Right lobe of liver (tissue), 6 donors: Measurements from ENCODE around the gene PTPA. TPM values are rescaled to one million over a fixed set of nuclear protein-coding genes. Genes with fewer than 3 reads are reported as not detected.

Experiments used
- ATAC-seq, 4 donors: fragments of 200-7000 bp; cut with Tn5 transposase; one replicate each; pipeline ENCODE4 v1.9.1; 2020; ENCODE audit warnings: mild to moderate bottlenecking in 4 of 4, moderate library complexity in 4 of 4
- DNase-seq, 3 donors: peaks; one replicate each; pipeline ENCODE4 v3.0.0-alpha.2; 2020
- H3K27ac ChIP-seq, 3 donors: fragments of 200-600 bp; one replicate each; pipeline ENCODE4 v1.8.0; 2022
- H3K27me3 ChIP-seq, 2 donors: fragments of 200-600 bp; one replicate each; pipeline ENCODE4 v1.8.0; 2022
- H3K36me3 ChIP-seq, 4 donors: fragments of 200-600 bp; sonication (generic) in 1 of 4; one replicate each; pipeline versions ENCODE4 v1.5.1 to v1.8.0; 2017 to 2022; ENCODE audit warnings: control low read depth in 1 of 4
- H3K4me1 ChIP-seq, 4 donors: fragments of 200-600 bp; sonication (generic) in 1 of 4; one replicate each; pipeline versions ENCODE4 v1.5.1 to v1.8.0; 2017 to 2022; ENCODE audit warnings: control low read depth in 1 of 4
- H3K4me3 ChIP-seq, 3 donors: fragments of 200-600 bp; one replicate each; pipeline ENCODE4 v1.8.0; 2022
- H3K9me3 ChIP-seq, 4 donors: fragments of 200-600 bp; sonication (generic) in 1 of 4; one replicate each; pipeline versions ENCODE4 v1.5.1 to v1.8.0; 2017 to 2022; ENCODE audit warnings: control low read depth in 1 of 4
- CTCF ChIP-seq, 4 donors: fragments of 200-600 bp in 3 of 4; fragments of 450-650 bp in 1 of 4; IDR thresholded peaks; one replicate each; pipeline versions ENCODE4 v1.5.1 to v1.8.0; 2016 to 2022; ENCODE audit warnings: antibody characterized with exemption in 4 of 4, mild to moderate bottlenecking in 2 of 4
- POLR2A ChIP-seq: fragments of 450-650 bp; IDR thresholded peaks from one replicate; pipeline ENCODE4 v1.6.1; 2017; ENCODE audit warnings: antibody characterized with exemption, mild to moderate bottlenecking
- WGBS: methylation state at CpG from one replicate; pipeline ENCODE4 v1.1.6; 2018; ENCODE audit warnings: low coverage, low lambda C conversion rate; ENCODE audit not compliant: insufficient coverage; ENCODE audit errors: missing lambda C conversion rate; 5-methylcytosine and 5-hydroxymethylcytosine counted together
- intact Hi-C, 2 donors: fragments of 100-400 bp; cut with DNase I; formaldehyde crosslinking; loops; one replicate each; pipeline versions ENCODE4 v1.11.2 to v1.14.1; 2022
- total RNA-seq, 6 experiments: library from RNA; depleted of rRNA in 2 of 6; stranded (reverse); fragments of >200 nt in 2 of 6; fragmentation: NEBNext Ultra II Directional in 3 of 6; extraction: Animal tissue kit (Norgen Biotek cat#: 25700) in 3 of 6; gene quantifications; one replicate each; pipeline versions ENCODE4 v1.1.0 to v1.2.4, GENCODE V29; 2016 to 2023
- donor health status: DM: no; HTN: yes; CAD: no.
- donor health status: DM: no; HTN: no; CAD: no.
- donor health status: DM: no; HTN: no; CAD: no.
- donor health status: DM: no; HTN: yes; CAD: no.
- donor health status: DM: no; HTN: yes; CAD: no.

Gene PTPA
- total RNA-seq, 6 experiments from 2014 or later = 55.4 to 123 (median 62.0) TPM

- Histone ChIP-seq H3K27me3 (no peaks in the 10 kb centered on the region), H3K9me3 (no peaks in the 10 kb centered on the region), H3K27ac (no peak overlapping the region), H3K4me1 (peaks cover 0 to 15% (median 0%) of the 10 kb centered on the region in 4 donors), H3K36me3 (no peaks in the 10 kb centered on the region), H3K4me3 (peak overlapping the region in 2 of 3 donors; percentile 0 to 82)
- TF ChIP-seq POLR2A = no peak
- TF ChIP-seq CTCF (IDR thresholded peaks at IDR 0.05) = no peak
- WGBS = 32% methylated on average over 8 of the region's 45 CpGs
- no peak for DNase-seq
- no peak for ATAC-seq
- intact Hi-C loops = loop anchor here (5.0 to 10.0 kb wide), 4 partner anchors 139 to 426 kb away; no protein-coding TSS in a partner anchor
Observed at GRCh38 chr9:129178568-129179382, 67.6 kb downstream of the PTPA start.

GRCh38 chr9:129181246-129181645 is 70.0 kb downstream of the PTPA start:
- H3K4me3 ChIP-seq = no peak overlapping the region
- DNase-seq (no peak), ATAC-seq (no peak)
- TF ChIP-seq POLR2A (no peak), CTCF (IDR thresholded peaks at IDR 0.05) (no peak)
- peaks cover 0 to 8% (median 0%) of the 10 kb centered on the region in 4 donors for H3K4me1 ChIP-seq
- no peak overlapping the region for H3K27ac ChIP-seq
- H3K9me3 ChIP-seq = no peaks in the 10 kb centered on the region
- H3K36me3 ChIP-seq = no peaks in the 10 kb centered on the region
- WGBS = 70% methylated on average over 4 of the region's 5 CpGs
- H3K27me3 ChIP-seq = no peaks in the 10 kb centered on the region
- intact Hi-C loops = no loop called here

GRCh38 chr9:129182122-129182521 is 70.9 kb downstream of the PTPA start:
- H3K27me3 ChIP-seq = no peaks in the 10 kb centered on the region
- ATAC-seq (no peak), DNase-seq (no peak)
- no peak for TF ChIP-seq CTCF (IDR thresholded peaks at IDR 0.05)
- no peak for TF ChIP-seq POLR2A
- H3K9me3 ChIP-seq = no peaks in the 10 kb centered on the region
- H3K4me3 ChIP-seq = no peak overlapping the region
- intact Hi-C loops = no loop called here
- H3K36me3 ChIP-seq = no peaks in the 10 kb centered on the region
- 46% methylated on average over 1 of the region's 4 CpGs for WGBS
- H3K4me1 ChIP-seq = peaks cover 0 to 8% (median 0%) of the 10 kb centered on the region in 4 donors
- no peak overlapping the region for H3K27ac ChIP-seq

GRCh38 chr9:129182625-129183494 is 71.6 kb downstream of the PTPA start:
- DNase-seq (peak in 1 of 3 donors; percentile 55), ATAC-seq (peak; percentile 2 to 40 (median 21))
- no peak overlapping the region for H3K4me3 ChIP-seq
- H3K36me3 ChIP-seq = no peaks in the 10 kb centered on the region
- no peaks in the 10 kb centered on the region for H3K9me3 ChIP-seq
- H3K27ac ChIP-seq = no peak overlapping the region
- no peaks in the 10 kb centered on the region for H3K27me3 ChIP-seq
- intact Hi-C loops = no loop called here
- peaks cover 0 to 8% (median 0%) of the 10 kb centered on the region in 4 donors for H3K4me1 ChIP-seq
- 49% methylated on average over 9 of the region's 20 CpGs for WGBS
- TF ChIP-seq CTCF (IDR thresholded peaks at IDR 0.05) = peak; percentile 27 to 54 (median 48)
- no peak for TF ChIP-seq POLR2A
